Measurements from ENCODE around the gene SAMHD1. TPM values are rescaled to one million over a fixed set of nuclear protein-coding genes. Genes with fewer than 3 reads are reported as not detected.

The SAMHD1 gene
- total and polyA plus RNA-seq, 2 of the 8 experiments (the other 6 are each of a cell fraction or from before 2014, with no cell fraction given), result 22.0 to 37.1 TPM

DNA sequence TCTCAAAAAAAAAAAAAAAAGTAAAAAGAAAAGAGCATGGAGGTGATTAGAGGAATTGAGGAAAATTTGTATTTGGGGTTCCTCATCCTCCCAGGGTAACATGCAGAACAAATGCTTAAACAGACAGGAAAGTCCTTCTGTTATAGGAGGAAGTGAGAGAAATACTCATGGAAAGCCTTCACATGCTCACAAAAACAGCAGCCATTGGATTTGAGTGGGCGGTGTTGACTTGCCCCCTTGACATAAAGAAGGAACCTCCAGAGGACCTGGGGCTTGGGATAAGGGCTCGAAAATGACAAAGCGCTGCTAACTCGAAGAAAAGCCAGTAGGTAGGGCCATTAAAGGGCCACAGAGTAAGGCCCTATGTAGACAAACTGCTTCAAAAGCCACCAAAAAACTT lies 17.5 kb upstream of the SAMHD1 start (continued):
- TF ChIP-seq, protein P1, sequence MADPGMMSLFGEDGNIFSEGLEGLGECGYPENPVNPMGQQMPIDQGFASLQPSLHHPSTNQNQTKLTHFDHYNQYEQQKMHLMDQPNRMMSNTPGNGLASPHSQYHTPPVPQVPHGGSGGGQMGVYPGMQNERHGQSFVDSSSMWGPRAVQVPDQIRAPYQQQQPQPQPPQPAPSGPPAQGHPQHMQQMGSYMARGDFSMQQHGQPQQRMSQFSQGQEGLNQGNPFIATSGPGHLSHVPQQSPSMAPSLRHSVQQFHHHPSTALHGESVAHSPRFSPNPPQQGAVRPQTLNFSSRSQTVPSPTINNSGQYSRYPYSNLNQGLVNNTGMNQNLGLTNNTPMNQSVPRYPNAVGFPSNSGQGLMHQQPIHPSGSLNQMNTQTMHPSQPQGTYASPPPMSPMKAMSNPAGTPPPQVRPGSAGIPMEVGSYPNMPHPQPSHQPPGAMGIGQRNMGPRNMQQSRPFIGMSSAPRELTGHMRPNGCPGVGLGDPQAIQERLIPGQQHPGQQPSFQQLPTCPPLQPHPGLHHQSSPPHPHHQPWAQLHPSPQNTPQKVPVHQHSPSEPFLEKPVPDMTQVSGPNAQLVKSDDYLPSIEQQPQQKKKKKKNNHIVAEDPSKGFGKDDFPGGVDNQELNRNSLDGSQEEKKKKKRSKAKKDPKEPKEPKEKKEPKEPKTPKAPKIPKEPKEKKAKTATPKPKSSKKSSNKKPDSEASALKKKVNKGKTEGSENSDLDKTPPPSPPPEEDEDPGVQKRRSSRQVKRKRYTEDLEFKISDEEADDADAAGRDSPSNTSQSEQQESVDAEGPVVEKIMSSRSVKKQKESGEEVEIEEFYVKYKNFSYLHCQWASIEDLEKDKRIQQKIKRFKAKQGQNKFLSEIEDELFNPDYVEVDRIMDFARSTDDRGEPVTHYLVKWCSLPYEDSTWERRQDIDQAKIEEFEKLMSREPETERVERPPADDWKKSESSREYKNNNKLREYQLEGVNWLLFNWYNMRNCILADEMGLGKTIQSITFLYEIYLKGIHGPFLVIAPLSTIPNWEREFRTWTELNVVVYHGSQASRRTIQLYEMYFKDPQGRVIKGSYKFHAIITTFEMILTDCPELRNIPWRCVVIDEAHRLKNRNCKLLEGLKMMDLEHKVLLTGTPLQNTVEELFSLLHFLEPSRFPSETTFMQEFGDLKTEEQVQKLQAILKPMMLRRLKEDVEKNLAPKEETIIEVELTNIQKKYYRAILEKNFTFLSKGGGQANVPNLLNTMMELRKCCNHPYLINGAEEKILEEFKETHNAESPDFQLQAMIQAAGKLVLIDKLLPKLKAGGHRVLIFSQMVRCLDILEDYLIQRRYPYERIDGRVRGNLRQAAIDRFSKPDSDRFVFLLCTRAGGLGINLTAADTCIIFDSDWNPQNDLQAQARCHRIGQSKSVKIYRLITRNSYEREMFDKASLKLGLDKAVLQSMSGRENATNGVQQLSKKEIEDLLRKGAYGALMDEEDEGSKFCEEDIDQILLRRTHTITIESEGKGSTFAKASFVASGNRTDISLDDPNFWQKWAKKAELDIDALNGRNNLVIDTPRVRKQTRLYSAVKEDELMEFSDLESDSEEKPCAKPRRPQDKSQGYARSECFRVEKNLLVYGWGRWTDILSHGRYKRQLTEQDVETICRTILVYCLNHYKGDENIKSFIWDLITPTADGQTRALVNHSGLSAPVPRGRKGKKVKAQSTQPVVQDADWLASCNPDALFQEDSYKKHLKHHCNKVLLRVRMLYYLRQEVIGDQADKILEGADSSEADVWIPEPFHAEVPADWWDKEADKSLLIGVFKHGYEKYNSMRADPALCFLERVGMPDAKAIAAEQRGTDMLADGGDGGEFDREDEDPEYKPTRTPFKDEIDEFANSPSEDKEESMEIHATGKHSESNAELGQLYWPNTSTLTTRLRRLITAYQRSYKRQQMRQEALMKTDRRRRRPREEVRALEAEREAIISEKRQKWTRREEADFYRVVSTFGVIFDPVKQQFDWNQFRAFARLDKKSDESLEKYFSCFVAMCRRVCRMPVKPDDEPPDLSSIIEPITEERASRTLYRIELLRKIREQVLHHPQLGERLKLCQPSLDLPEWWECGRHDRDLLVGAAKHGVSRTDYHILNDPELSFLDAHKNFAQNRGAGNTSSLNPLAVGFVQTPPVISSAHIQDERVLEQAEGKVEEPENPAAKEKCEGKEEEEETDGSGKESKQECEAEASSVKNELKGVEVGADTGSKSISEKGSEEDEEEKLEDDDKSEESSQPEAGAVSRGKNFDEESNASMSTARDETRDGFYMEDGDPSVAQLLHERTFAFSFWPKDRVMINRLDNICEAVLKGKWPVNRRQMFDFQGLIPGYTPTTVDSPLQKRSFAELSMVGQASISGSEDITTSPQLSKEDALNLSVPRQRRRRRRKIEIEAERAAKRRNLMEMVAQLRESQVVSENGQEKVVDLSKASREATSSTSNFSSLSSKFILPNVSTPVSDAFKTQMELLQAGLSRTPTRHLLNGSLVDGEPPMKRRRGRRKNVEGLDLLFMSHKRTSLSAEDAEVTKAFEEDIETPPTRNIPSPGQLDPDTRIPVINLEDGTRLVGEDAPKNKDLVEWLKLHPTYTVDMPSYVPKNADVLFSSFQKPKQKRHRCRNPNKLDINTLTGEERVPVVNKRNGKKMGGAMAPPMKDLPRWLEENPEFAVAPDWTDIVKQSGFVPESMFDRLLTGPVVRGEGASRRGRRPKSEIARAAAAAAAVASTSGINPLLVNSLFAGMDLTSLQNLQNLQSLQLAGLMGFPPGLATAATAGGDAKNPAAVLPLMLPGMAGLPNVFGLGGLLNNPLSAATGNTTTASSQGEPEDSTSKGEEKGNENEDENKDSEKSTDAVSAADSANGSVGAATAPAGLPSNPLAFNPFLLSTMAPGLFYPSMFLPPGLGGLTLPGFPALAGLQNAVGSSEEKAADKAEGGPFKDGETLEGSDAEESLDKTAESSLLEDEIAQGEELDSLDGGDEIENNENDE (IDR thresholded peaks at IDR 0.05; ENCODE audit: insufficient replicate concordance, low read length), result no peak
- TF ChIP-seq RXRA (IDR thresholded peaks at IDR 0.05; ENCODE audit: insufficient read depth, low read depth, low read length) (no peak), HDAC2 (IDR thresholded peaks at IDR 0.05; ENCODE audit: borderline replicate concordance in 1 of 2, low read depth in 2 of 2, low read length in 2 of 2) (no peak), KDM4A (IDR thresholded peaks at IDR 0.05; ENCODE audit: low read depth, low read length, severe bottlenecking) (no peak), GABPA (IDR thresholded peaks at IDR 0.05; ENCODE audit: borderline replicate concordance, insufficient read depth, low read length) (no peak), BACH1 (IDR thresholded peaks at IDR 0.05; ENCODE audit: low read length) (no peak)
- TF ChIP-seq, protein P2, sequence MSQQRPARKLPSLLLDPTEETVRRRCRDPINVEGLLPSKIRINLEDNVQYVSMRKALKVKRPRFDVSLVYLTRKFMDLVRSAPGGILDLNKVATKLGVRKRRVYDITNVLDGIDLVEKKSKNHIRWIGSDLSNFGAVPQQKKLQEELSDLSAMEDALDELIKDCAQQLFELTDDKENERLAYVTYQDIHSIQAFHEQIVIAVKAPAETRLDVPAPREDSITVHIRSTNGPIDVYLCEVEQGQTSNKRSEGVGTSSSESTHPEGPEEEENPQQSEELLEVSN (IDR thresholded peaks at IDR 0.05), result no peak
- TF ChIP-seq, protein P3, sequence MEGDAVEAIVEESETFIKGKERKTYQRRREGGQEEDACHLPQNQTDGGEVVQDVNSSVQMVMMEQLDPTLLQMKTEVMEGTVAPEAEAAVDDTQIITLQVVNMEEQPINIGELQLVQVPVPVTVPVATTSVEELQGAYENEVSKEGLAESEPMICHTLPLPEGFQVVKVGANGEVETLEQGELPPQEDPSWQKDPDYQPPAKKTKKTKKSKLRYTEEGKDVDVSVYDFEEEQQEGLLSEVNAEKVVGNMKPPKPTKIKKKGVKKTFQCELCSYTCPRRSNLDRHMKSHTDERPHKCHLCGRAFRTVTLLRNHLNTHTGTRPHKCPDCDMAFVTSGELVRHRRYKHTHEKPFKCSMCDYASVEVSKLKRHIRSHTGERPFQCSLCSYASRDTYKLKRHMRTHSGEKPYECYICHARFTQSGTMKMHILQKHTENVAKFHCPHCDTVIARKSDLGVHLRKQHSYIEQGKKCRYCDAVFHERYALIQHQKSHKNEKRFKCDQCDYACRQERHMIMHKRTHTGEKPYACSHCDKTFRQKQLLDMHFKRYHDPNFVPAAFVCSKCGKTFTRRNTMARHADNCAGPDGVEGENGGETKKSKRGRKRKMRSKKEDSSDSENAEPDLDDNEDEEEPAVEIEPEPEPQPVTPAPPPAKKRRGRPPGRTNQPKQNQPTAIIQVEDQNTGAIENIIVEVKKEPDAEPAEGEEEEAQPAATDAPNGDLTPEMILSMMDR (IDR thresholded peaks at IDR 0.05; ENCODE audit: control extremely low read depth in 1 of 3, insufficient read depth in 1 of 3, low read depth in 1 of 3, low read length in 3 of 3), result no peak
